AG04449 (cell line): ENCODE measurements around the gene TENM3.

Experiments
- CTCF ChIA-PET: fragments of 350-600 bp; formaldehyde crosslinking; extraction: SDS; loops from one replicate; lab custom pipeline; 2021; ENCODE audit warnings: antibody characterized with exemption; lab: Yijun Ruan, JAX
- POLR2A ChIA-PET: fragments of 400-600, 350-600 bp; formaldehyde crosslinking; extraction: SDS; loops from one replicate; lab custom pipeline; 2020; ENCODE audit warnings: antibody characterized with exemption, inconsistent platforms; lab: Yijun Ruan, JAX
- DNase-seq: peaks from one replicate; pipeline ENCODE4 v3.0.0-alpha.2; 2010; ENCODE audit warnings: low read depth, low spot score
- H3K4me3 ChIP-seq: 2 replicates; pipeline ENCODE4 v1.5.1; 2011; ENCODE audit warnings: low read depth, mild to moderate bottlenecking, control low read depth, low read length
- TF ChIP-seq, protein P1 (sequence below): IDR thresholded peaks from one replicate; pipeline ENCODE4 v1.5.1; 2011; ENCODE audit warnings: mild to moderate bottlenecking, moderate library complexity, low read length, control low read depth, inconsistent platforms; ENCODE audit not compliant: insufficient read depth; ENCODE audit errors: missing control alignments

Gene TENM3

DNA sequence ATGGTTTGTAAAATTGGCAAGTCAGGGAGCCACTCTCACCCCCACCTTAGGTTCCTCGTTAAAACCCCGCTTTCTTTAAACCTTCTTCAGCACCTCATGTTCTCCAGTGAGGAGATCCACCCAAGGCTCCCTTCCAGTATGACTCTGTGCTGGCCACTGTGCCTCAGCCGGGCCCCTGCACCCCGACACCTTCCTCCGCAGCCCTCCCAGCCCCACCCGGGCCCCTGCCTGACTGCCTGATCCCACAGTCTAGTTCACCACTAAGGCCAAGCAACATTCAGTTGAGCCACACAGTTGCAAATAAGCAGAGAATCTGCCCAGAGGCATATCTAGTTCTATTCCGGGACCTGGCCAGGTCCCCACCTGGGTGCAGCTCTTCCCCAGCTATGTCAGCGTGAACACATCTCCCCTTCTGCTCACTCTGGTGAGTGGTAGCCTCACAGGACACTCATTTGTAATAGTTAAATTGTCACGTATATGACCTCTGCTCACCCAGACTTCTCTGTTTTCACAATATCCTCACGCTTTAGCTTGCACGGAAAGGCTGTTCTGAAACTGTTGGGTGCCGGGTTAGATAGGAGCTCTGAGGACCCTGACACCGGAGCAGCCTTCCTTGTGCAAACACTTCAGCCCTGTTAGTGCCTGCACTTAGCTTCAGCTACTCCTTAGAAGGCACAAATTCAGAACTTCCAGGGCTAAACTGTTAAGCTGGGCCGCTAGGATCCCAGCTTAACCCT lies 527.2 kb downstream of the TENM3 start:
- CTCF ChIA-PET, result no interaction called here
- POLR2A ChIA-PET, result no interaction called here
- no peak for DNase-seq
- TF ChIP-seq, protein P1, sequence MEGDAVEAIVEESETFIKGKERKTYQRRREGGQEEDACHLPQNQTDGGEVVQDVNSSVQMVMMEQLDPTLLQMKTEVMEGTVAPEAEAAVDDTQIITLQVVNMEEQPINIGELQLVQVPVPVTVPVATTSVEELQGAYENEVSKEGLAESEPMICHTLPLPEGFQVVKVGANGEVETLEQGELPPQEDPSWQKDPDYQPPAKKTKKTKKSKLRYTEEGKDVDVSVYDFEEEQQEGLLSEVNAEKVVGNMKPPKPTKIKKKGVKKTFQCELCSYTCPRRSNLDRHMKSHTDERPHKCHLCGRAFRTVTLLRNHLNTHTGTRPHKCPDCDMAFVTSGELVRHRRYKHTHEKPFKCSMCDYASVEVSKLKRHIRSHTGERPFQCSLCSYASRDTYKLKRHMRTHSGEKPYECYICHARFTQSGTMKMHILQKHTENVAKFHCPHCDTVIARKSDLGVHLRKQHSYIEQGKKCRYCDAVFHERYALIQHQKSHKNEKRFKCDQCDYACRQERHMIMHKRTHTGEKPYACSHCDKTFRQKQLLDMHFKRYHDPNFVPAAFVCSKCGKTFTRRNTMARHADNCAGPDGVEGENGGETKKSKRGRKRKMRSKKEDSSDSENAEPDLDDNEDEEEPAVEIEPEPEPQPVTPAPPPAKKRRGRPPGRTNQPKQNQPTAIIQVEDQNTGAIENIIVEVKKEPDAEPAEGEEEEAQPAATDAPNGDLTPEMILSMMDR, result no peak
- H3K4me3 ChIP-seq, result no peak overlapping the region

DNA sequence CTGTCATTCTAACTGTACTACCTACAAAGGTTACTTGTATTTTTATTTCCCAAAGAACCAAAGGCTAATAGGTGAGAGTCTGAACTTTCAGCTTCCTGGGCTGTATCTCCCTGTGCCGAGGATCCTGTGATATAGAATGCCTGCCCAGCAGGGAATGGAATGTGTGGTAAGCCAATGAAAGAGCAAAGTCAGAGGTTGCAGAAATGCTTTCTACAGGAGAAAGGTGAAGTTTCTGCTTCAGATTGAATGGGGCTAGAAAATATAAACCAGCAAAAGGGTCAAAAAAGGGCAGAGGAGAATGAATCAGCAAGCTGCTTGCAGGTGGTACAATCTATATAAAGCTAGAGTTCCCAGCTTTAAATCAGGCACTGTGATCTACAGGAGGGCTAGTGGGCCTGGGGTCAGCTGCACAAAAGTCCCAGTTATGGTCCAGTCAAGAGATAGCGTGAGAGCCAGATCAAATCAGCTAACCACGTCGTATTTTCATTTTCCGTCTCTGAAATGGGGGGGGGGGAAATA lies 527.9 kb downstream of the TENM3 start:
- ChIA-PET POLR2A (no interaction called here), CTCF (no interaction called here)
- no peak for DNase-seq
- TF ChIP-seq, protein P1, result no peak
- no peak overlapping the region for H3K4me3 ChIP-seq

DNA sequence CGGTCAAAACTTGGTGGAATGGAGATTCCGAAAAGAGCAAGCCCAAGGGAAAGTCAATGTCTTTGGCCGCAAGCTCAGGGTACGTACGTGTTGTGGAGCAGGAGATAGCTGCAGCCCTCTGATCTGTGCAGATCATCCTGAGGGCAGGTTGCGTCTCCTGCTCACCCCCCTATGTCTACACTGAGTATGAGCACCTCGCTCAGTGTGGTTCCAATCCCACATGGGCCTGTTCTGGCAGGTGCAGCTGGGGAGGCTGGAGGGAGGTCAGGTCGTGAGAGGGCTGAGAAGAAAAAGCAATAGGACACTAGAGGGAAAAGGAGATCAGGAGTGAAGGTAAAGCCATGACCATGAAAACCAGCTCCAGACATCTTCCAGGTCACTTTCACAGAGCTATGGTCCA lies 531.9 kb downstream of the TENM3 start:
- ChIA-PET POLR2A (no interaction called here), CTCF (interaction anchor here (0.9 kb wide), 1 partner anchor 488 kb away, joined by 3 read pairs; no protein-coding TSS in a partner anchor)
- DNase-seq, result no peak
- TF ChIP-seq, protein P1, result no peak
- H3K4me3 ChIP-seq, result no peak overlapping the region

DNA sequence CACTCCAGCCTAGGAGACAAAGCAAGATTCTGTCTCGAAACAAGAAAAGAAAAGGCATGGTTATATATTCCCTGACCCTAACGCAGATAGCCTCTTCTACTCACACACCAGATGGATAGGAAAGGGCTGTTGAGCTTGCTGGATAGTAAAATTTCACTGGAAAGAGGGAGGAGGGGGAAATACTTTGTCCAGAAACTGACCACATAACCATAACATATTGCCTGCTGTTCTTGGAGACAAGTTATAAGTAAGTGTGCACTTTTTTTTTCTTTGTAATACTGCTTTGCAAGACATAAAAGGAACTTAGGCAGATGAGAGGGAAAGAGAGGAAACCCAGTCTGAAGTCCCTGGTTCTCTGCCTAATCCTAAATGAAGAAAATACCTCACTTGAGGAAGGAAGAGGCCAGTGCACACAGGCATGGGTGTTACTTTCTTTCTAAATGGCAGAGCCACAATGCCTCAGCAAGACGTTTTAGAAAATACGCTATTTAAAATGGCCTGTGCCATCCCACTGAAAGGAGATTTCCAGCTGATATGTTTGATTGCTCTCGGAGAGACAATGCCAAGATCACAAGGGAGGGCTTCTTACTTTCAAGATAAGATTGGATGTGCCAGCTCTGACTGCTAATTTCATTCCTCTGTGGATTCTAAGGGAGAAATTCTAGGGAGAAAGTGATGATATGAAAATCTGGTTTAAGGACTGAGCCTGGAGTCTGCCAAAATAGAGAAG lies 533.3 kb downstream of the TENM3 start:
- TF ChIP-seq, protein P1, result no peak
- POLR2A ChIA-PET, result no interaction called here
- CTCF ChIA-PET, result no interaction called here
- no peak overlapping the region for H3K4me3 ChIP-seq
- DNase-seq, result no peak

- H3K4me3 ChIP-seq, result no peak overlapping the region
- ChIA-PET POLR2A (no interaction called here), CTCF (no interaction called here)
- no peak for DNase-seq
- TF ChIP-seq, protein P1, result no peak
Measured at GRCh38 chr4:182778222-182778982, 535.2 kb downstream of the TENM3 start.

GRCh38 chr4:182786991-182787390 lies 543.8 kb downstream of the TENM3 start:
- DNase-seq, result no peak
- ChIA-PET POLR2A (no interaction called here), CTCF (no interaction called here)
- TF ChIP-seq, protein P1, result no peak
- no peak overlapping the region for H3K4me3 ChIP-seq
